Measurements from ENCODE around the gene CCDC191.

CCDC191 gene, protein sequence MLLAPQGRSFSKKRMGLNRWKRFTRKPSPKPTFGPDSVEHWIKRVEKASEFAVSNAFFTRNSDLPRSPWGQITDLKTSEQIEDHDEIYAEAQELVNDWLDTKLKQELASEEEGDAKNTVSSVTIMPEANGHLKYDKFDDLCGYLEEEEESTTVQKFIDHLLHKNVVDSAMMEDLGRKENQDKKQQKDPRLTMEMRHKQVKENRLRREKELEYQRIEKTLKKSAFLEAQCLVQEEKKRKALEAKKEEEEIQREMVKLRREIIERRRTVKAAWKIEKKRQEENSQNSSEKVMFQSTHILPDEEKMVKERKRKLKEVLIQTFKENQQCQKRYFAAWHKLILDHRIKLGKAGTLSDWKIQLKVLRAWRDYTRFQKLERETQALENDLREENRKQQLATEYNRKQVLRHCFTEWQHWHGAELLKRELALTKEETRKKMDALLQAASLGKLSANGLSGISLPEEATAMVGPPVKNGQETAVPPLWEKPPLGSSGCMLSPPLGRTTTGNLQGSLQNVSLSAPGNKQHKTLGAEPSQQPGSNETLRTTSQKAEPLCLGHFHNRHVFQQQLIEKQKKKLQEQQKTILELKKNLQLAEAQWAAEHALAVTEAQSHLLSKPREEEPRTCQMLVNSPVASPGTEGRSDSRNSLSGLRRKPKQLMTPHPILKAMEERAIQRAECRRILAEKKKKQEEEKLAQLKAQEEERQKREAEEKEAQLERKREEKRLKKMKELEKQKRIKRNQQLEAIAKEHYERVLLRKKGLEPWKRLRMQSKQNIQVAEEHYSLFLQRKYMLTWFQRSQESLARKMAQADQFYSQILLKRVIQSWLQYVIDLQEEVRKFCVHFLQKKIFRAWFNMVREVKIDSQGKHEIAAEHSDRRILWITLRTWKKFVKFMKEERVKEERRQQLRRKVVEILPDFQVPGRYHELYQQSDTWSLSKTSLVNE

DNA sequence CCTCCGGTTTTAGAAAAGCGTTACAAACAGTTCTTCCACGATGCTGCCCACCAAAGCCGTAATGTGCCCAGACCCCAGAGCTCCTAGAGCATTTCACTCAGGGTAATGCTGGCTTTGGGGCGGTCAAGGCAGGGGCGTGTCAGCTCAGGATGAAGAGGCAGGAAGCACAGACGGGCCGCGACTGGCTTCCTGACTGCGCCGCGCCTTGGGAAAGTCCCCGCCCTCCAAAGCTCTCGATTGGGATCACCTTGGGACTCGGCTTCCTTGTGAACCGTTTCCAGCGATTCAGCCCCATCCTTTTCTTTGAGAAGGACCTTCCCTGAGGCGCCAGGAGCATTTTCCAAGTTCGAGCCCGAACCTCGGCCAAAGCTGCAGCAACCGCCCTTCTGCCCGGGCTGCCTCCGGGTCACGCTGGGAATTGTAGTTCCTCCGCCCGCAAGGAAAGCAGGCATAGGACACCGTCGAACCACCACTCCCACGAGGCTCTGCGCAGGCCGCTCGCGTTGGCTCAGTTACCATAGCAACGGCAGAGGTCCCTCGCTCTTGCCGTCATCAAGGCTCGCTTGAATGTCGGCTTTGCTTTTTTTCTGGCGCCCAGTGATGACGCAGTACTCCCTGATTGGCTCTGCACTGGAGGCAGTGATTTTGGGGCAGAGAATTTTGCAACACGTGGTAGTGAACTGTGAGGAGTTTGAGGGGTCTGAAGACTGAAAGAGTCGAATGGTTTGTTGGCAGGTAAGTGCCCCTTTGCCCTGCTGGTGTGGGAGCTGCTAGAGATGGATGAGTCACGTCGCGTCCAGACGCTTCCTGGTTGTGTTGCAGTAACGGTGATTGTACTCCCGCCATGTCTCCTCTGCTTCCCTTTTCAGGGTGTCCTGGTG lies at the start of gene CCDC191, which contains the start of gene QTRT2:
Gene CCDC191, minus strand, starts transcription at position 397 of the 881 bp plus-strand sequence. Its CDS starts 60 bp downstream, at position 337.
Gene QTRT2, plus strand, starts transcription at position 608 of the 881 bp plus-strand sequence. CDS start 8,521 bp downstream, outside the sequence.
- TF ChIP-seq GATA3 (IDR thresholded peaks at IDR 0.05; ENCODE audit: low read depth, low read length) (no peak), GATA2 (IDR thresholded peaks at IDR 0.05; ENCODE audit: low read depth, low read length) (no peak)

DNA sequence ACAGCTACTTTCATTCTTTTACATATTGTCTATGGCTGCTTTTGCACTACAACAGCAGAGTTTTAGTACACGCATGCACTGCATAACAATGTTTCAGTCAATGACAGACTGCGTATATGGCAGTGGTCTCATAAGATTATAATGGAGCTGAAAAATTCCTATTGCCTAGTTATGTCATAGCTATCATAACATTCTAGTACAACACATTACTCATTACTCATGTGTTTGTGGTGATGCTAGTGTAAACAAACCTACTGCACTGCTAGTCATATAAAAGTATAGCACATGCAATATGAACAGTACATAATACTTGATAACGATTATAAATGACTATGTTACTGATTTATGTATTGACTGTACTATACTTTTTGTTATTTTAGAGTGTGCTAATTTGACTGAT lies 48.1 kb upstream of the CCDC191 start:
- TF ChIP-seq GATA3 (IDR thresholded peaks at IDR 0.05; ENCODE audit: low read depth, low read length) (no peak), GATA2 (IDR thresholded peaks at IDR 0.05; ENCODE audit: low read depth, low read length) (no peak)

DNA sequence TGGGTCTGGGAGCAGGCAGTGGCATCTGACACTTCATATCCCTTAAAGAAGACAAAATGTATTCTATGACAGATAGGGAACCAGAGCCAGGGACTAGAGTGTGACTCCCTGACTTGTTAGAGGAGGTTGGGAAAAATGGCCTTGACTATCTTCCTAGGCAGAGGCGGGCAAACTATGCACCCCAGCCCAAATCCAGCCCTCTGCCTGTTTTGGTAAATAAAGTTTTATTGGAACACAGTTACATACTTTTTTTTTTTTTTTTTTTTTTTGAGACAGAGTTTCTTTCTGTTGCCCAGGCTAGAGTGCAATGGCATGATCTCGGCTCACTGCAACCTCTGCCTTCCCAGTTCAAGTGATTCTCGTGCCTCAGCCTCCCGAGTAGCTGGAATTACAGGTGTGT lies 47.5 kb upstream of the CCDC191 start:
- TF ChIP-seq GATA2 (IDR thresholded peaks at IDR 0.05; ENCODE audit: low read depth, low read length) (no peak), GATA3 (IDR thresholded peaks at IDR 0.05; ENCODE audit: low read depth, low read length) (no peak)

DNA sequence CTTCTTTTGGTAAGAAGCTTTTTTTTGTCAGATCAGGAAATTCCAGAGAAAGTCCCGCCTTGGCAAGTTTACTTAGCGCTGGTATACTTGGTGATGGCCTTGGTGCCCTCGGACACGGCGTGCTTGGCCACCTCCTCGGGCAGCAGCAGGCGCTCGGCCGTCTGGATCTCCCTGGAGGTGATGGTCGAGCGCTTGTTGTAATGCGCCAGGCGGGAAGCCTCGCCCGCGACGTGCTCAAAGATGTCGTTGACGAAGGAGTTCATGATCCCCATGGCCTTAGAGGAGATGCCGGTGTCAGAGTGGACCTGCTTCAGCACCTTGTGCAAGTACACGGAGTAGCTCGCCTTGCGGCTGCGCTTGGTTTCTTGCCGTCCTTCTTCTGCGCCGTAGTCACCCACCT lies 46.9 kb upstream of the CCDC191 start:
- TF ChIP-seq GATA3 (IDR thresholded peaks at IDR 0.05; ENCODE audit: low read depth, low read length) (no peak), GATA2 (IDR thresholded peaks at IDR 0.05; ENCODE audit: low read depth, low read length) (no peak)

DNA sequence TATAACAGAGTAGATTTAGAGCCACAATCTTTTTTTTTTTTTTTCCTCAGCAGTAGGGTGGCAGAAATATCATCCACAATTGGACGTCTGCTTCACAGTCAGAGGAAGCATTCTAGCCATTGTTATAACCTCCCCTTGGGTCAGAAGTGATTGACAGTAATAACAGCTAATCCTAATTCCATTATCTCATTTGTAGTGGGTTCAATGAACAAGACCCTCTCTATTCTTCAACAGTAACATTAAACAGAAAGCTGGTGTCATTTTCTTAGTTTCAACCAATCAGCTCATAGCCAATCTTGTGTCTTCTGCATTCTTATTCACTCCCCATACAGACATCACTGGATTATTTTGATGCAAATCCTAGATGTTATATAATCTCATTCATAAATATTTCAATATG lies 44.8 kb upstream of the CCDC191 start:
- TF ChIP-seq GATA2 (IDR thresholded peaks at IDR 0.05; ENCODE audit: low read depth, low read length) (no peak), GATA3 (IDR thresholded peaks at IDR 0.05; ENCODE audit: low read depth, low read length) (no peak)

DNA sequence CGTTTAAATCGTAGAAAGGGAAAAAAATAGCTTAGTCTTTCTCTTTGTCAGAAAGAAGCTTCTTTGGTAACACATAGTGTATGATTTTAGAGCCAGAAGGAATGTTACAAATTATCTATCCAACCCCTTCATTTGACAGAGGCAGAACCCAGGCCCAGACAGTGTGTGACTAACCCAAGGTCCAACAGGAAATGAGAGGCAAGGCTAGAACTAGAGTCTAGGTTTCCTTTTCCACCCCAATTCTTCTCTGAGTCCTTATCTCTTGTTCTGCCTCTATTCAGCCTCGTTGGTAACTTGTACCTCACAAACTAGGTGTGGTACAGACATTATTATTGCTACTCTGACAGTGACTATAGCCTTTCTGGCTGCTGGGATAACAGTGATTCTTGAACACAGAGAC lies 39.5 kb upstream of the CCDC191 start:
- TF ChIP-seq GATA3 (IDR thresholded peaks at IDR 0.05; ENCODE audit: low read depth, low read length) (no peak), GATA2 (IDR thresholded peaks at IDR 0.05; ENCODE audit: low read depth, low read length) (no peak)

DNA sequence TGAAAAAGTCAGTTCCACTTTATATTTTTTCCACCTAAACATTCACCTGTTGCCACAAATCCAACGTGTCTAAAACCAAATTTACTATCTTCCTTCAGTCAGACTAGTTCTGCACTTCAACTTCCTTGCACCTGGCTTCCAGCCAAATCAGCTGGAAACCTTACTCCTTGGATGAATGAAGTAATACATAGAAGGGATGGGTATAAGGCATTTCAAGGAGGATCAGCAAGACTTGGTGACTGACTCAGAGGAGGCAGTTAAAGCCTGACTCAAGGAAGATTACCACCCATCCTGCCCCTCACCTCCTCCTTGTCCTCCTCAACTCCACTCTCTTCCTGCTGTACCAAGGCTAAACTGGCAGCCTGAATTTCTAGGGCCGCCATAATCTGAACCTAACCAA lies 37.3 kb upstream of the CCDC191 start:
- TF ChIP-seq GATA3 (IDR thresholded peaks at IDR 0.05; ENCODE audit: low read depth, low read length) (no peak), GATA2 (IDR thresholded peaks at IDR 0.05; ENCODE audit: low read depth, low read length) (no peak)

DNA sequence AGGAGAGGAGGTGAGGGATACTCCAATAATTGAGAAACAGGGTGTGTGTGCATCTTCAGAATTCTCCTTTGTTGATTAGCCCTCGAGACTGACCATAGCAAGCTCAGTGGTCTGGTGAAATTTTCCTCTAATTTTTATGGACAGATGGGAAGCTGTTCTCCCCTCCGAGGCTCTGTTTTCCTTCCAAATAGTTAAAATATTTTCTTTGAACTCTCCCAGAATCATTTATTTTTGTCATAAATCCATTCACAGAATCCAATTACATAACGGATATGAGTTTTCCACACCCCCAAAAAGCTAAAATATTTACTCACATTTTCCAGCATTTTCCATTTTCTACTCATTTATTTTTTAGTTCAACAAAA lies 36.7 kb upstream of the CCDC191 start:
- TF ChIP-seq GATA2 (IDR thresholded peaks at IDR 0.05; ENCODE audit: low read depth, low read length) (no peak), GATA3 (IDR thresholded peaks at IDR 0.05; ENCODE audit: low read depth, low read length) (no peak)

DNA sequence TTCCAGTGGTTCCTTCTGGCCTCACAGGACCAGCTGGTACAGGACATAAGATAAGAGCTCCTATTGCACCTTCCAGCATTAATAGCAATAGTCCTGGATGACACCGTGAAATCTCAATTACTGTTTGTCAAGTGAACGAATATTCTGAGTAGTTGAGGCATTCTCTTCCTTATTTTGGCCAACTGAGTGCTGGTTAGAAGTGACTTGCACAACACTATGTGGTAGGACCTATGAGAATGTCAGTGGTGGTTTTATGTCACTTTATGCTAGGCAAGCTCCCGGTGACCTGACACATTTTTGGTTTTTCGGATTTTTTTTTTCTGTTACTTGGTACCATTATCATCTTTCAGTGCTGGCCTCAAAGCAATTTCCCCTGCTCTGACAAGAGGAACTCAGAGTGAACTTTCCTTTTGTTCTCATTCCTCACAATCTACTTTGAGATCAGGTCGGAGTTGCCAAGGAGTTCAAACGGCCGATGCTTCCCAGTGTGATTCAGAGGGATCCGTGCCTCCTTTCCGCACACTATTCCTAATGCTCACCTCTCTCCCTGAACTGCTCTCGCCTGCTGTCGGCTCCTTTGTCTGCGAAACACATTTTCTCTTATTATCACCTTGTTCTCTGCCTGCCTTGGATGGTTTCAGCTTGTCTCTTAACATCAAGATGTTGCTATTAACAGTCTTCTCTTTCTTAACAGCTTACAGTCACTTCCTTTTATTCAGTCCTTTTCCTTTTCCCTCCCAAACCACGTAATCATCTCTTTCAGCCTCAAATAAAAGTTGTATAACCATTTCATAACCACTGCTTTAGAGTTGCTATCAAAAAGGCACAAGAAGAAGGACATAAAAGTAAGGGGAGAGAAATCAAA lies 36.1 kb upstream of the CCDC191 start:
- TF ChIP-seq GATA3 (IDR thresholded peaks at IDR 0.05; ENCODE audit: low read depth, low read length) (no peak), GATA2 (IDR thresholded peaks at IDR 0.05; ENCODE audit: low read depth, low read length) (no peak)

DNA sequence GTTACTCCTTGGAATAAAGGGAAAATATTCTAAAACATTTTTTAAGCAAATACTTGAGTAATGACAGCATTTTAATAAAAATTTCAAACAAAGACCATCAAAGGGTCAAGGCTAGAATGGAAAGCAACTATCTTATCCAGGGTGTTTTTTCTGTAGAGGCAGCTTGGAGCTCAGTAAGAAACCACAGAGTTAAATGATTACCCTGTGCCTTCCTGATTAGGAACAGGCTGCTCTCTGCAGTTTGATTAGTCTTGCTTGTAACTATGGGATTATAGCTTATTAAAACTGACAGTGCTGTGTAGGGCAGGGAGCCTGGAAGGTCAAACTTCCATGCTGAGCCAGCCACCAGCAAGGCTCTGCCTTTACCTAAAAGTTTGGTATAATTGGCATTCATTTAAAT lies 33.3 kb upstream of the CCDC191 start:
- TF ChIP-seq GATA3 (IDR thresholded peaks at IDR 0.05; ENCODE audit: low read depth, low read length) (no peak), GATA2 (IDR thresholded peaks at IDR 0.05; ENCODE audit: low read depth, low read length) (no peak)

DNA sequence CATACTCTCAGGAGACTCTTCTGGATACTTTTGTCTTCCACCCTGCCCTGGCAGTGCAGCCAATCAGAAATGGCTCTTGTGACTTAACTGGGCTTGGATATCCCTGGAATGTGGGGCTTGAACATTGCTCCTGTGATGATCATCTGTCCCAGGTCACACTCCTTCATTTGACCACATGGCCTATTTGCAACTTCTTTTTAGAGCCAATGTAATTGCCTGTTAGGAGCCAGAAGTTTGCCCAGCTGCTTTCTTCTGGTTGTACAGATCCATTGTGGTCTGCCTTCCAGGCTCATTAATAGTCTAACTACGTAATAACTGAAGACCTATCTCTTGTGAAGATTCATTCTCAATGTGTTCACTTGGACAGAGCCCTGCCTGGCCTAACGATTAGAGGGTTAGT lies 30.0 kb upstream of the CCDC191 start:
- TF ChIP-seq GATA2 (IDR thresholded peaks at IDR 0.05; ENCODE audit: low read depth, low read length): no peak
- TF ChIP-seq GATA3 (IDR thresholded peaks at IDR 0.05; ENCODE audit: low read depth, low read length): no peak

DNA sequence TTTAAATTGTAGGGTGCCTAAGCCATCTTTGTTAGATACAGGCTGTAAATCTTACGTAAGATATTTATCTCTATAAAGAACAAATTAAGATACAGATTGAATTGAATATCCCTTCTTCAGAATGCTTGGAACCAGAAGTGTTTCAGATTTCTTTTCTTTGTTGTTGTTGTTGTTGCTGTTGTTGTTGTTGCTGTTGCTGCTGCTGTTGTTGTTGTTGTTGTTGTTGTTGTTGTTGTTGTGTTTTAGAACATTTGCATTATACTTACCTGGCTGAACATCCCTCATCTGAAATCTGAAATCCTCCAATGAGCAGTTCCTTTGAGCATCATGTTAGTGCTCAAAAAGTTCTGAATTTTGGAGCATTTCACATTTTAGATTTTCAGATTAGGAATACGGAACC lies 26.8 kb upstream of the CCDC191 start:
- TF ChIP-seq GATA2 (IDR thresholded peaks at IDR 0.05; ENCODE audit: low read depth, low read length) (no peak), GATA3 (IDR thresholded peaks at IDR 0.05; ENCODE audit: low read depth, low read length) (no peak)

DNA sequence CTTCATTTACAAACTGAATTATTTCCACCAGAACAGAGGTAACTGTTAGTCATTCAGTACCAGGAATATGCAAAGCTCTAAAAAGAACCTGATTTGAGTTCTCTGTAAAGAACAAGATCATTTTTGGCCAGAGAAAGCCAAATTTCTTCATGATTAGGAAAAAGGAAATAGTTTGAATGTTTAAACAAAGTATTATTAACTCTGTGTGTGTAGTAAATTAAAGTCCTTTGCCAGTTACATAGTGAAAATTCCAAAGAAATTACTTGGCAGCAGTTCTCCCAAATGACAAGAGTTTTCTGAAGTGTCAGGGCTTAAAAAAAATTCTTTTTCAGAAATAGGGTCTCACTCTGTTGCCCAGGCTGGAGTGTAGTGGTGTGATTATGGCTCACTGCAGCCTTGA lies 24.7 kb upstream of the CCDC191 start:
- no peak for TF ChIP-seq GATA3 (IDR thresholded peaks at IDR 0.05; ENCODE audit: low read depth, low read length)
- TF ChIP-seq GATA2 (IDR thresholded peaks at IDR 0.05; ENCODE audit: low read depth, low read length): no peak

All from SH-SY5Y (cell line).